GM18502 (cell line): ENCODE measurements around the gene PTCRA.

Source experiments
- ATAC-seq: cut with Tn5 transposase; IDR thresholded peaks from one replicate; pipeline ENCODE4 v1.9.1; 2021; ENCODE audit warnings: mild to moderate bottlenecking; ENCODE audit not compliant: unreplicated experiment, poor library complexity

Gene PTCRA

GRCh38 chr6:42968783-42969182 lies 52.9 kb downstream of the PTCRA start:
- no peak for ATAC-seq

- ATAC-seq, result no peak
Measured at GRCh38 chr6:42969431-42969830, 53.6 kb downstream of the PTCRA start.

- ATAC-seq, result no peak
Measured at GRCh38 chr6:42969934-42970333, 54.1 kb downstream of the PTCRA start.

- no peak for ATAC-seq
Measured at GRCh38 chr6:42970871-42971612, 55.2 kb downstream of the PTCRA start.

- no peak for ATAC-seq
Measured at GRCh38 chr6:42971746-42972327, 56.0 kb downstream of the PTCRA start.

GRCh38 chr6:42973926-42974325 lies 58.1 kb downstream of the PTCRA start:
- ATAC-seq, result no peak

- ATAC-seq, result no peak
Measured at GRCh38 chr6:42974919-42975505, 59.2 kb downstream of the PTCRA start.
